ENCODE data around the gene PKHD1. TPM values are rescaled to one million over a fixed set of nuclear protein-coding genes. Genes with fewer than 3 reads are reported as not detected.

PKHD1 gene
- total and polyA plus RNA-seq, 2 of the 8 experiments (the other 6 are each of a cell fraction or from before 2014, with no cell fraction given), result 0.06 to 0.09 TPM

GRCh38 chr6:52009466-52010140 lies 77.8 kb downstream of the PKHD1 start:
- Histone ChIP-seq H2BK120ac (replicated peaks; ENCODE audit: low read depth, low read length) (no peak overlapping the region), H3K23ac (ENCODE audit: insufficient read length) (no peak overlapping the region), H3K79me2 (ENCODE audit: control insufficient read depth in 1 of 2, insufficient read depth in 2 of 2, low read length in 2 of 2) (no peaks in the 10 kb centered on the region), H3K27me3 (replicated peaks in 1 of 4; ENCODE audit: control insufficient read depth in 3 of 4, extremely low read depth in 1 of 4, insufficient read depth in 3 of 4, low read length in 3 of 4) (no peaks in the 10 kb centered on the region), H3K9ac (replicated peaks in 1 of 4; ENCODE audit: extremely low read depth in 1 of 4, low read depth in 3 of 4, low read length in 3 of 4) (no peak overlapping the region), H2BK5ac (ENCODE audit: low read depth, low read length) (no peak overlapping the region), H3K27ac (ENCODE audit: low read depth, low read length) (no peak overlapping the region), H3K23me2 (ENCODE audit: low read depth, low read length) (peaks cover 4% of the 10 kb centered on the region; the same call in 1 of the 2 replicates), H3K56ac (replicated peaks; ENCODE audit: insufficient read length, low read depth, low read length) (no peak overlapping the region), H3K9me3 (ENCODE audit: insufficient read depth in 2 of 2, low read depth in 1 of 2, low read length in 1 of 2) (no peaks in the 10 kb centered on the region), H2AK5ac (ENCODE audit: low read depth, low read length) (no peak overlapping the region), H4K8ac (ENCODE audit: extremely low read depth, insufficient read depth, low read length) (no peak overlapping the region), H3K4me1 (replicated peaks in 1 of 4; ENCODE audit: control insufficient read depth in 3 of 4, insufficient read depth in 4 of 4, low read length in 3 of 4) (no peaks in the 10 kb centered on the region), H2AFZ (ENCODE audit: low read length) (no peak overlapping the region), H3K18ac (ENCODE audit: extremely low read depth, low read length) (no peak overlapping the region), H4K20me1 (replicated peaks in 1 of 2; ENCODE audit: control insufficient read depth in 1 of 2, insufficient read depth in 2 of 2, low read length in 2 of 2) (no peaks in the 10 kb centered on the region), H3K36me3 (ENCODE audit: control insufficient read depth in 2 of 4, insufficient read depth in 4 of 4, low read length in 3 of 4) (no peaks in the 10 kb centered on the region), H2BK12ac (ENCODE audit: low read depth, low read length) (no peak overlapping the region), H3K4me3 (ENCODE audit: extremely low read depth in 1 of 4, insufficient read depth in 2 of 4, low read depth in 3 of 4, low read length in 4 of 4) (no peak overlapping the region), H2BK20ac (ENCODE audit: low read length) (no peak overlapping the region), H3K4ac (replicated peaks; ENCODE audit: insufficient read length, low read depth, low read length) (no peak overlapping the region), H3K4me2 (ENCODE audit: insufficient read depth in 1 of 2, low read depth in 2 of 2, low read length in 2 of 2) (no peak overlapping the region), H3K79me1 (ENCODE audit: low read depth, low read length) (no peaks in the 10 kb centered on the region), H4K5ac (ENCODE audit: insufficient read length, low read depth, low read length) (no peak overlapping the region), H4K91ac (replicated peaks; ENCODE audit: insufficient read length, low read length) (no peak overlapping the region), H2BK15ac (ENCODE audit: low read length) (no peak overlapping the region), H3K14ac (ENCODE audit: insufficient read length) (no peak overlapping the region)
- ChIA-PET CTCF (ENCODE audit: partially characterized antibody) (interaction anchor here (1.1 to 5.2 kb wide), 6 partner anchors 9 to 155 kb away, joined by 3 to 28 read pairs (median 3); no protein-coding TSS in a partner anchor), POLR2A (ENCODE audit: partially characterized antibody) (no interaction called here)
- DNase-seq (ENCODE audit: low read depth in 1 of 2, low spot score in 2 of 2) (no peak), FAIRE-seq (no peak)
- WGBS, 2 experiments (ENCODE audit: extremely low coverage in 1 of 2, insufficient coverage in 1 of 2, insufficient read length in 1 of 2, insufficient replicate concordance in 2 of 2, low coverage in 1 of 2, low lambda C conversion rate in 2 of 2, missing lambda C conversion rate in 1 of 2), result 90% methylated on average over 11 of the region's 11 CpGs; no CpG with 5 or more reads in 1 of the 2 experiments
- TF ChIP-seq CTCF (IDR thresholded peaks at IDR 0.05; ENCODE audit: control extremely low read depth in 1 of 3, insufficient read depth in 1 of 3, low read depth in 1 of 3, low read length in 3 of 3) (no peak), JUND (IDR thresholded peaks at IDR 0.05; ENCODE audit: low read length) (no peak), ZNF274 (IDR thresholded peaks at IDR 0.05; ENCODE audit: borderline replicate concordance, extremely low read depth, low read length) (no peak), TAF1 (IDR thresholded peaks at IDR 0.05; ENCODE audit: low read depth, low read length) (no peak), SP2 (IDR thresholded peaks at IDR 0.05; ENCODE audit: low read length) (no peak), SIN3A (conservative IDR thresholded peaks at IDR 0.05 in 1 of 2, IDR thresholded peaks at IDR 0.05 in 1 of 2; ENCODE audit: low read depth in 1 of 2, low read length in 2 of 2) (no peak), NANOG (IDR thresholded peaks at IDR 0.05; ENCODE audit: insufficient read depth, low read depth, low read length, poor library complexity, severe bottlenecking) (no peak)

Measured in H1 (cell line).